ENCODE results near the gene FRMPD4. TPM values are rescaled to one million over a fixed set of nuclear protein-coding genes. Genes with fewer than 3 reads are reported as not detected.

Gene FRMPD4
- total RNA-seq, 4 donors from 2014 or later, result 0.17 to 0.83 (median 0.46) TPM

- Histone ChIP-seq H3K36me3 (no peaks in the 10 kb centered on the region), H3K9me3 (no peaks in the 10 kb centered on the region), H3K4me3 (no peak overlapping the region), H3K4me1 (no peaks in the 10 kb centered on the region), H3K27me3 (peaks cover 0 to 3% (median 0%) of the 10 kb centered on the region in 4 donors), H3K27ac (replicated peaks in 1 of 4) (no peak overlapping the region)
- DNase-seq (ENCODE audit: extremely low spot score), result no peak
- WGBS, result 60% methylated on average over 2 of the region's 2 CpGs
- intact Hi-C loops (cut with DNase I), result no loop called here
- TF ChIP-seq, protein P1, sequence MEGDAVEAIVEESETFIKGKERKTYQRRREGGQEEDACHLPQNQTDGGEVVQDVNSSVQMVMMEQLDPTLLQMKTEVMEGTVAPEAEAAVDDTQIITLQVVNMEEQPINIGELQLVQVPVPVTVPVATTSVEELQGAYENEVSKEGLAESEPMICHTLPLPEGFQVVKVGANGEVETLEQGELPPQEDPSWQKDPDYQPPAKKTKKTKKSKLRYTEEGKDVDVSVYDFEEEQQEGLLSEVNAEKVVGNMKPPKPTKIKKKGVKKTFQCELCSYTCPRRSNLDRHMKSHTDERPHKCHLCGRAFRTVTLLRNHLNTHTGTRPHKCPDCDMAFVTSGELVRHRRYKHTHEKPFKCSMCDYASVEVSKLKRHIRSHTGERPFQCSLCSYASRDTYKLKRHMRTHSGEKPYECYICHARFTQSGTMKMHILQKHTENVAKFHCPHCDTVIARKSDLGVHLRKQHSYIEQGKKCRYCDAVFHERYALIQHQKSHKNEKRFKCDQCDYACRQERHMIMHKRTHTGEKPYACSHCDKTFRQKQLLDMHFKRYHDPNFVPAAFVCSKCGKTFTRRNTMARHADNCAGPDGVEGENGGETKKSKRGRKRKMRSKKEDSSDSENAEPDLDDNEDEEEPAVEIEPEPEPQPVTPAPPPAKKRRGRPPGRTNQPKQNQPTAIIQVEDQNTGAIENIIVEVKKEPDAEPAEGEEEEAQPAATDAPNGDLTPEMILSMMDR (IDR thresholded peaks at IDR 0.05), result no peak
- TF ChIP-seq POLR2AphosphoS5 (IDR thresholded peaks at IDR 0.05) (no peak), EP300 (IDR thresholded peaks at IDR 0.05) (no peak), POLR2A (IDR thresholded peaks at IDR 0.05; ENCODE audit: low read depth) (no peak)
Measured at GRCh38 chrX:12360383-12360782, 222.1 kb downstream of the FRMPD4 start.

- intact Hi-C loops (cut with DNase I), result no loop called here
- no peaks in the 10 kb centered on the region for H3K9me3 ChIP-seq
- no peak for TF ChIP-seq POLR2A (IDR thresholded peaks at IDR 0.05; ENCODE audit: low read depth)
- no peak for TF ChIP-seq POLR2AphosphoS5 (IDR thresholded peaks at IDR 0.05)
- no peak for TF ChIP-seq EP300 (IDR thresholded peaks at IDR 0.05)
- TF ChIP-seq, protein P1 (IDR thresholded peaks at IDR 0.05), result no peak
- no peaks in the 10 kb centered on the region for H3K36me3 ChIP-seq
- H3K27ac ChIP-seq (replicated peaks in 1 of 4), result no peak overlapping the region
- H3K4me1 ChIP-seq, result no peaks in the 10 kb centered on the region
- H3K27me3 ChIP-seq, result peaks cover 0 to 3% (median 0%) of the 10 kb centered on the region in 4 donors
- H3K4me3 ChIP-seq, result no peak overlapping the region
- no peak for DNase-seq (ENCODE audit: extremely low spot score)
Measured at GRCh38 chrX:12360986-12361598, 222.8 kb downstream of the FRMPD4 start.

DNA sequence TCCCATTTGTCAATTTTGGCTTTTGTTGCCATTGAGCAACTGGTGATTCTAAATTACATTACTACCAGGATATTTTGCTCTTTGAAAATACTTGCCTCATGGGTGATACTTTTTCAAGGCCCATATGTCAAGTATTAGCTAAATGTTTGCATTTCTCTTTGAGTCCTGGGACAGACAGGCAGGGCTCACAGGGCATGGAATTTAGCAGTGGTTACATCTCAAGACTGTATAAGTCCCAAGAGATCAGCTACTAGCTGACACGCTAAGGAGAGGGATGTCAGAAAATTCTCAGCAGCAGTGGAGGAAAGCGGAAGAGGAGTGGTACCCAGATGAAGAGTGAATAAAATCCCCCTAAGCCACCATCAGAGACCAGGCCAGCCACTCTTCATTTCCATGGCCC, 224.9 kb downstream of the FRMPD4 start:
- H3K4me3 ChIP-seq, result no peak overlapping the region

GRCh38 chrX:12366440-12366839, 228.2 kb downstream of the FRMPD4 start:
- H3K4me3 ChIP-seq, result no peak overlapping the region
- H3K9me3 ChIP-seq, result no peaks in the 10 kb centered on the region
- 65% methylated on average over 2 of the region's 2 CpGs for WGBS
- DNase-seq (ENCODE audit: extremely low spot score), result no peak
- no peaks in the 10 kb centered on the region for H3K36me3 ChIP-seq
- H3K27me3 ChIP-seq, result peaks cover 0 to 3% (median 0%) of the 10 kb centered on the region in 4 donors
- H3K27ac ChIP-seq (replicated peaks in 1 of 4), result no peak overlapping the region
- H3K4me1 ChIP-seq, result no peaks in the 10 kb centered on the region
- TF ChIP-seq EP300 (IDR thresholded peaks at IDR 0.05) (no peak), POLR2AphosphoS5 (IDR thresholded peaks at IDR 0.05) (no peak), POLR2A (IDR thresholded peaks at IDR 0.05; ENCODE audit: low read depth) (no peak)
- TF ChIP-seq, protein P1 (IDR thresholded peaks at IDR 0.05), result no peak
- intact Hi-C loops (cut with DNase I), result no loop called here

More for the DNA sequence above, 224.9 kb downstream of the FRMPD4 start:
- no peak for TF ChIP-seq POLR2A (IDR thresholded peaks at IDR 0.05; ENCODE audit: low read depth)
- Histone ChIP-seq H3K27ac (replicated peaks in 1 of 4) (no peak overlapping the region), H3K9me3 (no peaks in the 10 kb centered on the region), H3K4me1 (no peaks in the 10 kb centered on the region), H3K36me3 (no peaks in the 10 kb centered on the region), H3K27me3 (peaks cover 0 to 3% (median 0%) of the 10 kb centered on the region in 4 donors)
- intact Hi-C loops (cut with DNase I), result no loop called here
- no peak for DNase-seq (ENCODE audit: extremely low spot score)
- WGBS, result 89% methylated on average over 2 of the region's 2 CpGs

- WGBS, result 87% methylated on average over 11 of the region's 11 CpGs
- H3K27me3 ChIP-seq, result peaks cover 0 to 3% (median 0%) of the 10 kb centered on the region in 4 donors
- no peak overlapping the region for H3K27ac ChIP-seq (replicated peaks in 1 of 4)
- no peaks in the 10 kb centered on the region for H3K36me3 ChIP-seq
- no peak for DNase-seq (ENCODE audit: extremely low spot score)
- intact Hi-C loops (cut with DNase I), result no loop called here
- H3K9me3 ChIP-seq, result no peaks in the 10 kb centered on the region
- no peak overlapping the region for H3K4me3 ChIP-seq
- TF ChIP-seq, protein P1 (IDR thresholded peaks at IDR 0.05), result no peak
- no peak for TF ChIP-seq POLR2AphosphoS5 (IDR thresholded peaks at IDR 0.05)
- TF ChIP-seq POLR2A (IDR thresholded peaks at IDR 0.05; ENCODE audit: low read depth), result no peak
- no peak for TF ChIP-seq EP300 (IDR thresholded peaks at IDR 0.05)
- no peaks in the 10 kb centered on the region for H3K4me1 ChIP-seq
Measured at GRCh38 chrX:12367254-12367653, 229.0 kb downstream of the FRMPD4 start.
